Smooth muscle cell (in vitro differentiated cells): ENCODE measurements around the gene VGF. TPM values are rescaled to one million over a fixed set of nuclear protein-coding genes. Genes with fewer than 3 reads are reported as not detected.

Experiments used
- DNase-seq: peaks from one replicate; lab custom pipeline; 2025; ENCODE audit not compliant: unreplicated experiment; lab: John Stamatoyannopoulos, UW
- H2AFZ ChIP-seq: fragments of 200-600 bp; sonication (generic); 2 replicates; pipeline ENCODE4 v1.6.0; 2016; ENCODE audit warnings: antibody characterized with exemption, low read depth, mild to moderate bottlenecking
- H3F3A ChIP-seq: fragments of 200-600 bp; sonication (generic); 2 replicates; pipeline ENCODE4 v1.6.0; 2017; ENCODE audit warnings: antibody characterized with exemption, low read depth
- H3K27ac ChIP-seq: fragments of 200-600 bp; sonication (generic); 2 replicates; pipeline ENCODE4 v1.5.1; 2016; ENCODE audit warnings: low read depth, mild to moderate bottlenecking
- H3K27me3 ChIP-seq: fragments of 200-600 bp; sonication (generic); 2 replicates; pipeline ENCODE4 v1.6.1; 2016; ENCODE audit warnings: low read depth, mild to moderate bottlenecking
- H3K36me3 ChIP-seq: fragments of 200-600 bp; sonication (generic); 2 replicates; pipeline ENCODE4 v1.5.1; 2016; ENCODE audit warnings: low read depth
- H3K4me1 ChIP-seq: fragments of 200-600 bp; sonication (generic); 2 replicates; pipeline ENCODE4 v1.5.1; 2016; ENCODE audit warnings: low read depth
- H3K4me2 ChIP-seq: fragments of 200-600 bp; sonication (generic); 2 replicates; pipeline ENCODE4 v1.6.0; 2016; ENCODE audit warnings: mild to moderate bottlenecking
- H3K4me3 ChIP-seq: fragments of 200-600 bp; sonication (generic); 2 replicates; pipeline ENCODE4 v1.5.1; 2016; ENCODE audit warnings: mild to moderate bottlenecking
- H3K79me2 ChIP-seq: fragments of 200-600 bp; sonication (generic); 2 replicates; pipeline ENCODE4 v1.6.0; 2016; ENCODE audit warnings: low read depth, mild to moderate bottlenecking
- H3K9ac ChIP-seq: fragments of 200-600 bp; sonication (generic); 2 replicates; pipeline ENCODE4 v1.6.0; 2016; ENCODE audit warnings: low read depth
- H3K9me3 ChIP-seq: fragments of 200-600 bp; sonication (generic); replicated peaks from 2 replicates; pipeline ENCODE4 v1.5.1; 2016; ENCODE audit warnings: low read depth
- H4K20me1 ChIP-seq: fragments of 200-600 bp; sonication (generic); 2 replicates; pipeline ENCODE4 v1.6.0; 2016; ENCODE audit warnings: low read depth
- WGBS: methylation state at CpG from one replicate; pipeline ENCODE4 v1.1.7; 2016; ENCODE audit warnings: low lambda C conversion rate; 5-methylcytosine and 5-hydroxymethylcytosine counted together
- polyA plus RNA-seq: library from polyadenylated mRNA; unstranded; fragments of >200 nt; fragmentation: Nextera tagmentation; extraction: Ambion mirVana; gene quantifications from 2 replicates; pipeline ENCODE4 v1.2.1, GENCODE V29; 2016
- total RNA-seq: library from RNA; depleted of rRNA; stranded (reverse); fragments of >200 nt; gene quantifications from 2 replicates; pipeline ENCODE4 v1.2.3, GENCODE V29; 2014
- TF ChIP-seq, protein P1 (sequence below): fragments of 200-600 bp; sonication (generic); IDR thresholded peaks from 2 replicates; pipeline ENCODE4 v1.5.1; 2017; ENCODE audit warnings: borderline replicate concordance, mild to moderate bottlenecking, antibody characterized with exemption; ENCODE audit not compliant: insufficient read depth, poor library complexity, severe bottlenecking

The VGF gene
- total and polyA plus RNA-seq, 2 experiments from 2014 or later: 0.25 to 0.85 TPM

DNA sequence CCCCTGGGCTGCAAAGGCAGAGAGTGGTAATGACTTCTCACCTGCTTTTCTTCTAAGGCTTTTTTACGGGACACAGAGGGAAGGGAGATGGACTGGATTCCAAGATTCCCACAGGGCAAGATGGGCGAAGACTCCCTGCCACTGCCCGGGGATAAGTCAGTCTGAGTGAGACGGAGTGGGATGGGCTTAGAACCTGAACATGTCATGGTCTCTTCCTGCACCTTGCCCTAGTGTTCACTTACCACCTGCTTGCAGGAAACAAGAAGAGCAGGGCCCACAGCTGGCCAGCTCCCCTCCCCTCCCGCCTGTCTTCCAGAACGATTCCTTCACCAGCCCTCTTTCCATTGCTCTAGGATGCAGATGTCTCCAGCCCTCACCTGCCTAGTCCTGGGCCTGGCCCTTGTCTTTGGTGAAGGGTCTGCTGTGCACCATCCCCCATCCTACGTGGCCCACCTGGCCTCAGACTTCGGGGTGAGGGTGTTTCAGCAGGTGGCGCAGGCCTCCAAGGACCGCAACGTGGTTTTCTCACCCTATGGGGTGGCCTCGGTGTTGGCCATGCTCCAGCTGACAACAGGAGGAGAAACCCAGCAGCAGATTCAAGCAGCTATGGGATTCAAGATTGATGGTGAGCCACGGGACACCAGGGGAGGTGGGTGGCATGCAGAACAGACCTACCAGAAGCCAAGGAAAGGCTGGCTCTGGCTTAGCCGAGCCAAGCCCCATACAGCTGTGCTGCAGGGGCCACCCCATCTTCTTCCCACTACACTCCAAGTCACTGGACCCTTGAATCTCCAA, 37.1 kb downstream of the VGF start:
- H3K4me1 ChIP-seq: peaks cover 9% of the 10 kb centered on the region

DNA sequence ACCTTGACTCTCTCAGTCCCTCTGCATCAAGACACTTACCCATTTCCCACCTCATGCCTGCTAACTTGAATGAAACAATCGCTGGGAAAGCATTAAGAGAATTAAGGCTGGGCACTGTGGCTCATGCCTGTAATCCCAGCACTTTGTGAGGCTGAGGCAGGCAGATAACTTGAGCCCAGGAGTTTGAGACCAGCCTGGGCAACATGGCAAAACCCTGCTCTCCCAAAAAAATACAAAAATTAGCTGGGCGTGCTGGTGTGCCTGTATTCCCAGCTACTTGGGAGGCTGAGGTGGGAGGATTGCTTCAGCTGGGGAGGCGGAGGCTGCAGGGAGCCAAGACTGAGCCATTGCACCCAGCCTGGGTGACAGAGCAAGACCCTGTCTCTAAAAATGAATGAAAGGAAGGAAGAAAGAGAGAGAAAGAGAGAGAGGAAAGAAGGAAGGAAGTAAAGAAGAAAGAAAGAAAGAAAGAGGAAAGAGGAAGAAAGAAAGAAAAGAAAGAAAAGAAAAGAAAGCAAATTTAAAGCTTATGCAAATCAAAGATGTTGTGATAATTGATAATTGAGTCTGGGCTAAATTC, 37.8 kb downstream of the VGF start:
- H3K27ac ChIP-seq: peak overlapping the region; percentile 100
- no peaks in the 10 kb centered on the region for H3K9me3 ChIP-seq
- H3K9ac ChIP-seq: peak overlapping the region; percentile 79
- peaks cover 62% of the 10 kb centered on the region for H3F3A ChIP-seq
- peaks cover 52% of the 10 kb centered on the region for H4K20me1 ChIP-seq
- H3K4me1 ChIP-seq: peaks cover 13% of the 10 kb centered on the region
- 62% methylated on average over 3 of the region's 3 CpGs for WGBS
- H2AFZ ChIP-seq: no peak overlapping the region
- no peak for DNase-seq
- TF ChIP-seq, protein P1, sequence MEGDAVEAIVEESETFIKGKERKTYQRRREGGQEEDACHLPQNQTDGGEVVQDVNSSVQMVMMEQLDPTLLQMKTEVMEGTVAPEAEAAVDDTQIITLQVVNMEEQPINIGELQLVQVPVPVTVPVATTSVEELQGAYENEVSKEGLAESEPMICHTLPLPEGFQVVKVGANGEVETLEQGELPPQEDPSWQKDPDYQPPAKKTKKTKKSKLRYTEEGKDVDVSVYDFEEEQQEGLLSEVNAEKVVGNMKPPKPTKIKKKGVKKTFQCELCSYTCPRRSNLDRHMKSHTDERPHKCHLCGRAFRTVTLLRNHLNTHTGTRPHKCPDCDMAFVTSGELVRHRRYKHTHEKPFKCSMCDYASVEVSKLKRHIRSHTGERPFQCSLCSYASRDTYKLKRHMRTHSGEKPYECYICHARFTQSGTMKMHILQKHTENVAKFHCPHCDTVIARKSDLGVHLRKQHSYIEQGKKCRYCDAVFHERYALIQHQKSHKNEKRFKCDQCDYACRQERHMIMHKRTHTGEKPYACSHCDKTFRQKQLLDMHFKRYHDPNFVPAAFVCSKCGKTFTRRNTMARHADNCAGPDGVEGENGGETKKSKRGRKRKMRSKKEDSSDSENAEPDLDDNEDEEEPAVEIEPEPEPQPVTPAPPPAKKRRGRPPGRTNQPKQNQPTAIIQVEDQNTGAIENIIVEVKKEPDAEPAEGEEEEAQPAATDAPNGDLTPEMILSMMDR: no peak
- peaks cover 14% of the 10 kb centered on the region for H3K79me2 ChIP-seq
- peak overlapping the region; percentile 53 for H3K4me3 ChIP-seq
- H3K27me3 ChIP-seq: no peaks in the 10 kb centered on the region
- peak overlapping the region; percentile 88 for H3K4me2 ChIP-seq
- peaks cover 6% of the 10 kb centered on the region for H3K36me3 ChIP-seq

More for the DNA sequence above, 37.1 kb downstream of the VGF start:
- TF ChIP-seq, protein P1: no peak
- H3K4me3 ChIP-seq: peak overlapping the region; percentile 53
- DNase-seq: no peak
- H3K9ac ChIP-seq: peak overlapping the region; percentile 79
- H3K27ac ChIP-seq: peak overlapping the region; percentile 100
- peaks cover 6% of the 10 kb centered on the region for H3K36me3 ChIP-seq
- H2AFZ ChIP-seq: no peak overlapping the region
- H4K20me1 ChIP-seq: peaks cover 57% of the 10 kb centered on the region
- no peaks in the 10 kb centered on the region for H3K9me3 ChIP-seq
- no peaks in the 10 kb centered on the region for H3K27me3 ChIP-seq
- peaks cover 14% of the 10 kb centered on the region for H3K79me2 ChIP-seq
- 80% methylated on average over 14 of the region's 14 CpGs for WGBS
- H3K4me2 ChIP-seq: peak overlapping the region; percentile 88
- peaks cover 60% of the 10 kb centered on the region for H3F3A ChIP-seq

DNA sequence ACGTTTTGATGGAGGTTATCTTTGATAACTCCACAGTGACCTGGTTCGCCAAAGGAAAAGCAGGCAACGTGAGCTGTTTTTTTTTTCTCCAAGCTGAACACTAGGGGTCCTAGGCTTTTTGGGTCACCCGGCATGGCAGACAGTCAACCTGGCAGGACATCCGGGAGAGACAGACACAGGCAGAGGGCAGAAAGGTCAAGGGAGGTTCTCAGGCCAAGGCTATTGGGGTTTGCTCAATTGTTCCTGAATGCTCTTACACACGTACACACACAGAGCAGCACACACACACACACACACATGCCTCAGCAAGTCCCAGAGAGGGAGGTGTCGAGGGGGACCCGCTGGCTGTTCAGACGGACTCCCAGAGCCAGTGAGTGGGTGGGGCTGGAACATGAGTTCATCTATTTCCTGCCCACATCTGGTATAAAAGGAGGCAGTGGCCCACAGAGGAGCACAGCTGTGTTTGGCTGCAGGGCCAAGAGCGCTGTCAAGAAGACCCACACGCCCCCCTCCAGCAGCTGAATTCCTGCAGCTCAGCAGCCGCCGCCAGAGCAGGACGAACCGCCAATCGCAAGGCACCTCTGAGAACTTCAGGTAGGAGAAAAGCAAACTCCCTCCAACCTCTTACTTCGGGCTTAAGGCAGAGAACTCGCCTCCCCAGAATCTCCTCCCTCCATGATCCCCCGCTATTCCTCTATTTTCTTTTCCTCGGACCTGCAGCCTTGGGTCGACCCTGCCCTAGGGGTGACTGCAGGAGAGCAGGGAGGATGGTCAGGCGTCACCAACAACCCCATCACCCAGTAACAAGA, 38.5 kb downstream of the VGF start, which contains the start of gene SERPINE1:
Gene SERPINE1, plus strand, starts transcription at position 454 of the 809 bp plus-strand sequence. CDS start 1,290 bp downstream, outside the sequence.
- no peaks in the 10 kb centered on the region for H3K9me3 ChIP-seq
- H3K27me3 ChIP-seq: no peaks in the 10 kb centered on the region
- H3F3A ChIP-seq: peaks cover 57% of the 10 kb centered on the region
- H3K27ac ChIP-seq: peak within 1 kb of the TSS; percentile 100
- 15% methylated on average over 22 of the region's 22 CpGs for WGBS
- no peak within 1 kb of the TSS for H2AFZ ChIP-seq
- H3K4me3 ChIP-seq: peak within 1 kb of the TSS; percentile 53
- H3K79me2 ChIP-seq: peaks cover 14% of the 10 kb centered on the region
- H3K9ac ChIP-seq: peak within 1 kb of the TSS; percentile 96
- TF ChIP-seq, protein P1: peak; percentile 13
- DNase-seq: peak; percentile 75
- H4K20me1 ChIP-seq: peaks cover 45% of the 10 kb centered on the region
- peaks cover 6% of the 10 kb centered on the region for H3K36me3 ChIP-seq
- H3K4me1 ChIP-seq: peaks cover 20% of the 10 kb centered on the region
- H3K4me2 ChIP-seq: peak within 1 kb of the TSS; percentile 88
